Measurements from ENCODE around the gene SNX27. TPM values are rescaled to one million over a fixed set of nuclear protein-coding genes. Genes with fewer than 3 reads are reported as not detected.
A peak's percentile ranks its signal among the peaks of the same experiment; 100 is the strongest.
"Not testable (repeated sequence)": the region's sequence is repeated elsewhere in the genome, so short reads cannot be mapped to it uniquely, and the experiment has no call there.

Gene SNX27
- total RNA-seq, 6 experiments from 2014 or later = 14.9 to 21.4 (median 16.9) TPM

GRCh38 chr1:151641229-151641628 is 29.4 kb downstream of the SNX27 start:
- no peaks in the 10 kb centered on the region for H3K9me3 ChIP-seq
- no peak overlapping the region for H3K27ac ChIP-seq
- TF ChIP-seq POLR2A (IDR thresholded peaks at IDR 0.05) = no peak
- no peak for TF ChIP-seq CTCF (IDR thresholded peaks at IDR 0.05)
- no peak overlapping the region for H3K4me3 ChIP-seq
- ATAC-seq (no peak), DNase-seq (no peak)
- H3K4me1 ChIP-seq = peaks cover 0 to 24% (median 4%) of the 10 kb centered on the region in 4 donors
- 92% methylated on average over 1 of the region's 1 CpG for WGBS (ENCODE audit: insufficient coverage, low coverage, low lambda C conversion rate, missing lambda C conversion rate)
- intact Hi-C loops (cut with DNase I) = no loop called here
- H3K36me3 ChIP-seq = no peaks in the 10 kb centered on the region
- no peaks in the 10 kb centered on the region for H3K27me3 ChIP-seq

- H3K4me3 ChIP-seq; DNase-seq; ATAC-seq; H3K27ac ChIP-seq; H3K36me3 ChIP-seq; H3K27me3 ChIP-seq; H3K9me3 ChIP-seq; intact Hi-C loops (cut with DNase I): not testable (repeated sequence)
- WGBS (ENCODE audit: insufficient coverage, low coverage, low lambda C conversion rate, missing lambda C conversion rate) = 97% methylated on average over 5 of the region's 11 CpGs
- peaks cover 0 to 19% (median 4%) of the 10 kb centered on the region in 4 donors for H3K4me1 ChIP-seq
Measured at GRCh38 chr1:151643085-151643484, 31.2 kb downstream of the SNX27 start.

GRCh38 chr1:151644001-151644400 is 32.2 kb downstream of the SNX27 start:
- intact Hi-C loops (cut with DNase I) = no loop called here
- Histone ChIP-seq H3K27me3 (no peaks in the 10 kb centered on the region), H3K9me3 (no peaks in the 10 kb centered on the region), H3K27ac (no peak overlapping the region), H3K36me3 (no peaks in the 10 kb centered on the region), H3K4me1 (peaks cover 0 to 10% (median under 1%) of the 10 kb centered on the region in 4 donors), H3K4me3 (no peak overlapping the region)
- DNase-seq (no peak), ATAC-seq (no peak)
- TF ChIP-seq CTCF (IDR thresholded peaks at IDR 0.05) = no peak
- no peak for TF ChIP-seq POLR2A (IDR thresholded peaks at IDR 0.05)
- 100% methylated on average over 2 of the region's 2 CpGs for WGBS (ENCODE audit: insufficient coverage, low coverage, low lambda C conversion rate, missing lambda C conversion rate)

GRCh38 chr1:151653397-151653796 is 41.5 kb downstream of the SNX27 start:
- Histone ChIP-seq H3K4me1 (peaks cover 0 to 9% (median 0%) of the 10 kb centered on the region in 4 donors), H3K9me3 (no peaks in the 10 kb centered on the region), H3K27me3 (no peaks in the 10 kb centered on the region), H3K27ac (no peak overlapping the region), H3K36me3 (no peaks in the 10 kb centered on the region), H3K4me3 (no peak overlapping the region)
- TF ChIP-seq CTCF (IDR thresholded peaks at IDR 0.05) (no peak), POLR2A (IDR thresholded peaks at IDR 0.05) (no peak)
- DNase-seq = no peak
- intact Hi-C loops (cut with DNase I) = no loop called here
- WGBS (ENCODE audit: insufficient coverage, low coverage, low lambda C conversion rate, missing lambda C conversion rate) = 60% methylated on average over 1 of the region's 1 CpG
- ATAC-seq = peak in 3 of 4 donors; percentile 21 to 47 (median 43)

GRCh38 chr1:151655371-151655770 is 43.5 kb downstream of the SNX27 start:
- peaks cover 0 to 9% (median 0%) of the 10 kb centered on the region in 4 donors for H3K4me1 ChIP-seq
- H3K36me3 ChIP-seq = peaks cover 0 to 5% (median 2%) of the 10 kb centered on the region in 4 donors
- 22% methylated on average over 3 of the region's 3 CpGs for WGBS (ENCODE audit: insufficient coverage, low coverage, low lambda C conversion rate, missing lambda C conversion rate)
- H3K9me3 ChIP-seq = no peaks in the 10 kb centered on the region
- TF ChIP-seq POLR2A (IDR thresholded peaks at IDR 0.05) (no peak), CTCF (IDR thresholded peaks at IDR 0.05) (no peak)
- no peak for DNase-seq
- intact Hi-C loops (cut with DNase I) = no loop called here
- no peak overlapping the region for H3K4me3 ChIP-seq
- no peak overlapping the region for H3K27ac ChIP-seq
- peak; percentile 32 to 63 (median 58) for ATAC-seq
- no peaks in the 10 kb centered on the region for H3K27me3 ChIP-seq

Data from right lobe of liver (tissue), 6 donors.